Mucosa of descending colon (tissue), 3 donors: ENCODE measurements around the gene FOXP4. TPM values are rescaled to one million over a fixed set of nuclear protein-coding genes. Genes with fewer than 3 reads are reported as not detected.

Source experiments
- ATAC-seq: fragments of 200-7000 bp; cut with Tn5 transposase; one replicate; pipeline ENCODE4 v1.9.1; 2020; ENCODE audit warnings: mild to moderate bottlenecking, moderate library complexity
- DNase-seq, 3 donors: peaks; one replicate each; pipeline ENCODE4 v3.0.0-alpha.2; 2020
- H3K36me3 ChIP-seq: fragments of 200-600 bp; one replicate; pipeline ENCODE4 v1.8.0; 2021; ENCODE audit warnings: low read depth, mild to moderate bottlenecking
- H3K4me1 ChIP-seq: fragments of 200-600 bp; one replicate; pipeline ENCODE4 v1.8.0; 2021; ENCODE audit warnings: low read depth, mild to moderate bottlenecking
- H3K4me3 ChIP-seq: fragments of 200-600 bp; one replicate; pipeline ENCODE4 v1.8.0; 2021; ENCODE audit warnings: mild to moderate bottlenecking
- H3K9me3 ChIP-seq: fragments of 200-600 bp; one replicate; pipeline ENCODE4 v1.8.0; 2021; ENCODE audit warnings: mild to moderate bottlenecking
- CTCF ChIP-seq: fragments of 200-600 bp; IDR thresholded peaks from one replicate; pipeline ENCODE4 v1.8.0; 2022; ENCODE audit warnings: antibody characterized with exemption, mild to moderate bottlenecking
- intact Hi-C, 2 donors: fragments of 100-400 bp; cut with DNase I in 1 of 2; cut with micrococcal nuclease in 1 of 2; formaldehyde crosslinking; loops; one replicate each; pipeline versions ENCODE4 v1.11.0 to v1.11.1; 2022; cut with DNase I, micrococcal nuclease
- total RNA-seq, 3 donors: library from RNA; stranded (reverse); fragmentation: NEBNext Ultra II Directional in 2 of 3; extraction: Animal tissue kit (Norgen Biotek cat#: 25700) in 2 of 3; gene quantifications; one replicate each; pipeline versions ENCODE4 v1.2.1 to v1.2.4, GENCODE V29; 2021 to 2023
- donor health status: DM: no; HTN: no; CAD: no; lungs with moderate emphysema.
- donor health status: DM: no; HTN: no; CAD: no.
- donor health status: DM: no; HTN: yes; CAD: no.

FOXP4 gene
- total RNA-seq, 3 donors from 2014 or later = 31.5 to 34.9 (median 33.8) TPM

GRCh38 chr6:41571021-41571780, 25.0 kb downstream of the FOXP4 start:
- intact Hi-C loops = no loop called here
- no peaks in the 10 kb centered on the region for H3K36me3 ChIP-seq

DNA sequence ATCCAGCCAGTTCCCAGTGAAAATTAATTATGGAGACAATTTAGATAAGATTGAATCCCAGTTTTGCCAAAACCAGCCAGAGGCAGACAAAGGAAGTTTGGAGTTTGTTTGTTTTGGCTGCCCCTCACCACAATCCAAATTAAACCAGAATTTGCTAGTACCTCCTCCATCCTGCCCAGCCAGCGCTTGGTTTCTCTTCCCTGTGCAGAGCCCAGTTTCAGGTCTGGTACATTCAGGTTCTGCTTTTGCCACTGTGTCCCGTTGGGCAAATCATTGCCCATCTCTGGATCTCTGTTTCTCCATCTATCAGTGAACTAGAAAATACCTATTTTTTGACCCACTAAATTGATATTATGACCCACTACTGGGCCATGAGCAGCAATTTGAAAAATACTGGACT, 26.4 kb downstream of the FOXP4 start:
- DNase-seq (no peak), ATAC-seq (no peak)
- intact Hi-C loops = no loop called here
- Histone ChIP-seq H3K4me1 (no peaks in the 10 kb centered on the region), H3K9me3 (no peaks in the 10 kb centered on the region), H3K4me3 (no peak overlapping the region), H3K36me3 (no peaks in the 10 kb centered on the region)
- TF ChIP-seq CTCF = no peak

More at GRCh38 chr6:41571021-41571780, 25.0 kb downstream of the FOXP4 start:
- Histone ChIP-seq H3K4me1 (no peaks in the 10 kb centered on the region), H3K9me3 (no peaks in the 10 kb centered on the region), H3K4me3 (no peak overlapping the region)
- TF ChIP-seq CTCF = no peak
- DNase-seq (no peak), ATAC-seq (no peak)

GRCh38 chr6:41573276-41573675, 27.1 kb downstream of the FOXP4 start:
- DNase-seq (no peak), ATAC-seq (no peak)
- no peaks in the 10 kb centered on the region for H3K36me3 ChIP-seq
- H3K4me1 ChIP-seq = peaks cover 6% of the 10 kb centered on the region
- intact Hi-C loops = no loop called here
- no peaks in the 10 kb centered on the region for H3K9me3 ChIP-seq
- H3K4me3 ChIP-seq = no peak overlapping the region
- TF ChIP-seq CTCF = no peak

DNA sequence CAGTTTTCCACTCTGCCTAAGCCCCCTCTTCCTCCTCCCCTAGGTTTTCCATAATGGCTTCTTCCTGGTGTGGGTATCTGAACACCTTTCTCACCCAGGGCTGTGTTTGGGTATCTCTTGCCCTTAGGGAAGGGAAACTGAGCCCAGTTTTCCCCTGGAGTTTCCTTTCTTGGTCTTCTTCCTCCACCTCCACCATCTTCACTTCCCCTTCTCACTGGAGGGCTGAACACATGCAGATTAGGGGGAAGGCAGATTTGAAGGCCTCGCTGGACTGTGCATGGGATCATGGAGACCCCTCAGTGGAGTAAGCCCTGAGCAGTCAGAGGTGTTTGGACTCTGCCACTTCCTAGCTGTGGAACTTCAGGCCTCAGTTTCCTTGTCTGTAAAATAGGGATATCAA, 27.8 kb downstream of the FOXP4 start:
- TF ChIP-seq CTCF = no peak
- H3K36me3 ChIP-seq = no peaks in the 10 kb centered on the region
- intact Hi-C loops = no loop called here
- no peak for DNase-seq
- no peak overlapping the region for H3K4me3 ChIP-seq
- peaks cover 12% of the 10 kb centered on the region for H3K4me1 ChIP-seq
- no peaks in the 10 kb centered on the region for H3K9me3 ChIP-seq
- ATAC-seq = no peak

- TF ChIP-seq CTCF = no peak
- H3K4me1 ChIP-seq = peaks cover 18% of the 10 kb centered on the region
- H3K4me3 ChIP-seq = no peak overlapping the region
- H3K36me3 ChIP-seq = no peaks in the 10 kb centered on the region
- no peaks in the 10 kb centered on the region for H3K9me3 ChIP-seq
- no peak for ATAC-seq
- intact Hi-C loops = no loop called here
- DNase-seq = no peak
Observed at GRCh38 chr6:41575598-41575997, 29.4 kb downstream of the FOXP4 start.
